ENCODE results near the gene PI4KB.

The PI4KB gene

GRCh38 chr1:151334822-151335221, 7.6 kb upstream of the PI4KB start:
- Histone ChIP-seq H3K79me2 (ENCODE audit: insufficient read depth, low read length) (no peaks in the 10 kb centered on the region), H3K4me3 (ENCODE audit: low read length, poor library complexity, severe bottlenecking) (no peak overlapping the region), H3K9me2 (replicated peaks; ENCODE audit: low read depth, low read length) (no peaks in the 10 kb centered on the region), H3K36me3 (ENCODE audit: insufficient read depth, low read length) (no peaks in the 10 kb centered on the region), H3K27me3 (ENCODE audit: insufficient read depth, low read length, poor library complexity, severe bottlenecking) (no peaks in the 10 kb centered on the region), H2AFZ (ENCODE audit: low read length) (no peak overlapping the region), H3K4me1 (ENCODE audit: insufficient read depth, low read length, poor library complexity, severe bottlenecking) (no peaks in the 10 kb centered on the region), H3F3A (ENCODE audit: low read depth) (no peaks in the 10 kb centered on the region; the same call in 1 of the 2 replicates), H4K20me1 (ENCODE audit: insufficient read depth, low read length, poor library complexity, severe bottlenecking) (no peaks in the 10 kb centered on the region), H3K4me2 (ENCODE audit: low read depth, low read length, poor library complexity, severe bottlenecking) (no peak overlapping the region), H3K9me3 (ENCODE audit: insufficient read depth, low read depth, low read length) (no peaks in the 10 kb centered on the region), H3K9ac (ENCODE audit: low read depth, low read length, poor library complexity, severe bottlenecking) (no peak overlapping the region)
- no peak for TF ChIP-seq EZH2phosphoT487 (IDR thresholded peaks at IDR 0.05; ENCODE audit: borderline replicate concordance)
- no peak for TF ChIP-seq CTCF (conservative IDR thresholded peaks at IDR 0.05; ENCODE audit: low read length)

GRCh38 chr1:151327903-151328674, 873 bp upstream of the PI4KB start:
- Histone ChIP-seq H3K9me2 (replicated peaks; ENCODE audit: low read depth, low read length) (no peaks in the 10 kb centered on the region), H3K9ac (ENCODE audit: low read depth, low read length, poor library complexity, severe bottlenecking) (peak overlapping the region; percentile 93), H3K9me3 (ENCODE audit: insufficient read depth, low read depth, low read length) (no peaks in the 10 kb centered on the region), H3K27me3 (ENCODE audit: insufficient read depth, low read length, poor library complexity, severe bottlenecking) (no peaks in the 10 kb centered on the region), H3K4me3 (ENCODE audit: low read length, poor library complexity, severe bottlenecking) (peak overlapping the region; percentile 89), H3K4me2 (ENCODE audit: low read depth, low read length, poor library complexity, severe bottlenecking) (peak overlapping the region; percentile 100), H3K79me2 (ENCODE audit: insufficient read depth, low read length) (peaks cover 29% of the 10 kb centered on the region), H3K36me3 (ENCODE audit: insufficient read depth, low read length) (no peaks in the 10 kb centered on the region; the same call in 1 of the 2 replicates), H3K4me1 (ENCODE audit: insufficient read depth, low read length, poor library complexity, severe bottlenecking) (peaks cover 24% of the 10 kb centered on the region), H4K20me1 (ENCODE audit: insufficient read depth, low read length, poor library complexity, severe bottlenecking) (peaks cover 8% of the 10 kb centered on the region), H3F3A (ENCODE audit: low read depth) (no peaks in the 10 kb centered on the region), H2AFZ (ENCODE audit: low read length) (peak overlapping the region; percentile 82)
- TF ChIP-seq CTCF (conservative IDR thresholded peaks at IDR 0.05; ENCODE audit: low read length) (no peak), EZH2phosphoT487 (IDR thresholded peaks at IDR 0.05; ENCODE audit: borderline replicate concordance) (no peak)

- Histone ChIP-seq H3K27me3 (ENCODE audit: insufficient read depth, low read length, poor library complexity, severe bottlenecking) (no peaks in the 10 kb centered on the region), H3K79me2 (ENCODE audit: insufficient read depth, low read length) (peaks cover 29% of the 10 kb centered on the region), H3K4me2 (ENCODE audit: low read depth, low read length, poor library complexity, severe bottlenecking) (peak overlapping the region; percentile 100), H3K9ac (ENCODE audit: low read depth, low read length, poor library complexity, severe bottlenecking) (peak overlapping the region; percentile 93), H4K20me1 (ENCODE audit: insufficient read depth, low read length, poor library complexity, severe bottlenecking) (peaks cover 10% of the 10 kb centered on the region), H3K36me3 (ENCODE audit: insufficient read depth, low read length) (peaks cover 3% of the 10 kb centered on the region; the same call in 1 of the 2 replicates), H3K9me3 (ENCODE audit: insufficient read depth, low read depth, low read length) (no peaks in the 10 kb centered on the region), H3K4me1 (ENCODE audit: insufficient read depth, low read length, poor library complexity, severe bottlenecking) (peaks cover 29% of the 10 kb centered on the region), H2AFZ (ENCODE audit: low read length) (peak overlapping the region; percentile 82), H3K4me3 (ENCODE audit: low read length, poor library complexity, severe bottlenecking) (peak overlapping the region; percentile 89), H3K9me2 (replicated peaks; ENCODE audit: low read depth, low read length) (no peaks in the 10 kb centered on the region), H3F3A (ENCODE audit: low read depth) (no peaks in the 10 kb centered on the region)
- TF ChIP-seq EZH2phosphoT487 (IDR thresholded peaks at IDR 0.05; ENCODE audit: borderline replicate concordance) (no peak), CTCF (conservative IDR thresholded peaks at IDR 0.05; ENCODE audit: low read length) (no peak)
These were observed 495 bp downstream of the PI4KB start for GRCh38 chr1:151326619-151327222.

Measured in Loucy (cell line).